Colon (tissue), 2 donors: Measurements from ENCODE around the gene PBX4.

Source experiments
- FAIRE-seq: peaks from 2 replicates; lab custom pipeline; 2012; peaks lifted over from hg19 to GRCh38; lab: Jason Lieb, UNC
- donor health status: control.
- donor health status: control.

Gene PBX4

DNA sequence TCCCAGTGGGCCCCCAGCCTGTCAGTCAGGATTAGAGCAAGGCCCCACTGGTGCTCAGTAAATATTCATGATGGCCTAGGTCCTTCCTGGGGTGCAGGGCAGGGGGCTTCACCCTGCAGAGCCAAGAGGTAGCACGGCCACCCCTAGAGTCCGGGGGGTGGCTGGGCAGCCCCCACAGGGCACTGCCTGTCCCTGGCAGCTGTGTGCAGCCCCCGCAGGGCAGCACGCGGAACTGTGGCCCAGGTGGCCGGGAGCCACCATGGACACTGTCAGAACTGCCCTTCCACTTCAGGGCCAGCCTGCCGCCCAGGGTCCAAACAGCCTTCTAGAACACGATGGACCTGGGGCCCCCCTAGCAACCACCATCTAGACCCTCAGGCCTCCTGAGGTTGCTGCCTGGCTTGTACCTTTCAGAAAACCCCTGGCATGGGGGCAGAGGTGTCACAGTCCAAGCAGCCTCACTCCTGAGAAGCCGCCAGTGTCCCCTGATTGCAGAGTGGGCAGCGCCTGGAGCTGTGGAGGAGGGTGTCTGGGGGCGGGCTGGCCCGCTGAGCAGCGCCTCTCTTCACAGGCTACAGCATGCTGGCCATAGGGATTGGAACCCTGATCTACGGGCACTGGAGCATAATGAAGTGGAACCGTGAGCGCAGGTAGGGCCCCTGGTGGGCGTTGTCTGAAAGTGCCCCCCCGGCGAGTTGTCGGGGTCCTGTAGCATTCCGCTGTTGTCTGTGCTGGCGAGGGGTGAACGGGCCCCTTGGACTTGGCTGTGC is 92.7 kb downstream of the PBX4 start:
- no peak for FAIRE-seq

DNA sequence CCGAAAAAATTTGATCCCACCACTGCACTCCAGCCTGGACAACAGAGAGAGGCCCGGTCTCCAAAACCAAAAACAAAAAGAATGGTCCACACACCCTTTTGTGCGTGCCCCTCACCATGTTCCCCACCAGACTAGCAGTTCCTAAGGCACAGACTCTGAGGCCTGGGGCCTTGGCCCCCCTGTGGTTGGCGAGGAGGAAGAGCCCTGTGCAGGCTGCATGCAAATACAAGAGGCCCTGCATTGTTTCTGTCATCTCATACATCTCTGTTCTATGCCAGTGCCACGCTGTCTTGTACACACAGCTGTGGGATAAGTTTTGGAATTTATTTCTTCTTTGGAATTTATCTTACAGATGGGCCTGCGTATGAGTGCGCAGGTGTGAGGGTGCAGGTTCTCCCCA is 94.4 kb downstream of the PBX4 start:
- FAIRE-seq: no peak

DNA sequence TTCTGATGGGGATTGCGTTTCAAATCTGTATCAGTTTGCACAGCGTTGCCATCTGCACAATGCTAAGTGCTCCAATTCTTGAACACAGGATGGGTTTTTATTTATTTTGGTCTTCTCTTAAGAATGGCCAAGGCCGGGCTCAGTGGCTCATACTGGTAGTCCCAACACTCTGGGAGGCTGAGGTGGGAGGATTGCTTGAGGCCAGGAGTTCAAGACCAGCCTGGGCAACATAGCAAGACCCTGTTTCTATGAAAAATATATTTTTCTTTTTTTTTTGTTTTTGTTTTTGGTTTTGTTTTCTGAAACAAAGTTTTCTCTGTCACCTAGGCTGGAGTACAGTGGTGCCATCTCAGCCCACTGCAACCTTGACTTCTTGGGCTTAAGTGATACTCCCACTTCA is 95.3 kb downstream of the PBX4 start:
- no peak for FAIRE-seq

DNA sequence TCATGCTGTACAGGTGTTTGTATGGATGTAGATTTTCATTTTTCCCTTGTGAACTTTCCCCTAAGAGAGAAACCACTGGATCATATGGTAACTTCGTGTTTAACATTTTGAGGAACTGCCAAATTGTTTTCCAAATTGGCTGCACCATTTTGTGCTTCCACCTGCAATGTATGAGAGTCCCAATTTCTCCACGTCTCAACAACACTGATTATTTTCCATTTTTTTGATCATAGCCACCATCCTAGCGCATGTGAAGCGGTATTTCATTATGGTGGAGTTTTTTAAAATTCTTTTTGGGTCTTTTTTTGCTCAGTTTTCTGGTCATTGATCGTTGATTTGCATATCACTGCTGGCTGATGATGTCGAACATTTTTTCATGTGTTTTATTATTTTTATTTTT is 97.5 kb downstream of the PBX4 start:
- no peak for FAIRE-seq

DNA sequence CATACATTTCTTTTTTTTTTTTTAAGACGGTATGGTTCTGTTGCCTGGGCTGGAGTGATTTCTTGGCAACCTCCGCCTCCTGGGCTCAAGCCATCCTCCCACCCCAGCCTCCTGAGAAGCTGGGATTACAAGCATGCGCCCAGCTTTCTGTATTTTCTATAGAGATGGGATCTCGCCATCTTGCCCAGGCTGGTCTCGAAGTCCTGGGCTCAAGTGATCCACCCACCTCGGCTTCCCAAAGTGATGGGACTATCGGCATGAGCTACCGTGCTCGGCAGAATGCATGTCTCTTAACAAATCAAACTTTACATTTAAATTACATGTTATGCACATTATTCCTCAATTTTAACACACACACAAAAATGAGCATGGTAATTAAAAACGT is 101.3 kb downstream of the PBX4 start:
- FAIRE-seq: no peak

DNA sequence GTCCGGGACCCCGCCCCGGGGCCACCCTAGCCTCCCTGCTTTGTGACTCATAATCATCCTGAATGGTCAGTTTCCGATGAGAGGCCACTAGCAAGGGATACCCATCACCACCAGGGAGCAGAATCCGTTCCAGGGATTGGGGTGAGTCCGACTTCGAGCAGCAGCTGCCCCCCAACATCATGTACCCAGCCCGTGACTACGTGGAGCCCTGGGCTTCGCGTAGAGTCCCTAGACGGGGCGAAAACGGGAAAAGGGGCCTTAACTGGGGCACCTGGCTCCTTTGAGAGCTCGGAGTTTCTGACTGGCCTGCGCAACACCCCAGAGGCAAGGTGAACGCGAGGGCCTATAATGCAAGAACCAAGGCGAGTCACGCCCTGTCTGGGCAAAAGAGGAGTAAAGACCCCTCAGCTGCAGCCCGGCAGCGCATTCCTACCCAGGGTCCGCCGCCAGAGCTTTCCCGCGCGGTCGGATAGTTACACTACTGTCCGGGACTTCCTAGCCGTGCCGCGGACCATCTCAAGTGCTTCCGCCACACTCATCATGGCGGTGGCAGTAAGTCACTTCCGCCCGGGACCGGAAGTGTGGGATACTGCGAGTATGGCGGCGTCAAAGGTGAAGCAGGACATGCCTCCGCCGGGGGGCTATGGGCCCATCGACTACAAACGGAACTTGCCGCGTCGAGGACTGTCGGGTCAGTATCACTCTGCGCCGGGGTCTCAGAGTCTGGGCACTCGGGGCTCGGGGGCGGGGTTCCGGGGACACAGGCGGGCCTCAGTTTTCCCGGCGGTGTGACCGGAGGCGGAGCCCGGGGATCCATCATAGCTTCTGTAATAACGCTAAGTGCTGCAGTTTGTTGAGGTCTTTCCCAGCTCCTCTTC is 102.6 kb downstream of the PBX4 start, which contains the start of gene NDUFA13:
Gene NDUFA13, plus strand, starts transcription at position 584 of the 878 bp plus-strand sequence. Its CDS starts 14 bp downstream, at position 598.
- FAIRE-seq: no peak

DNA sequence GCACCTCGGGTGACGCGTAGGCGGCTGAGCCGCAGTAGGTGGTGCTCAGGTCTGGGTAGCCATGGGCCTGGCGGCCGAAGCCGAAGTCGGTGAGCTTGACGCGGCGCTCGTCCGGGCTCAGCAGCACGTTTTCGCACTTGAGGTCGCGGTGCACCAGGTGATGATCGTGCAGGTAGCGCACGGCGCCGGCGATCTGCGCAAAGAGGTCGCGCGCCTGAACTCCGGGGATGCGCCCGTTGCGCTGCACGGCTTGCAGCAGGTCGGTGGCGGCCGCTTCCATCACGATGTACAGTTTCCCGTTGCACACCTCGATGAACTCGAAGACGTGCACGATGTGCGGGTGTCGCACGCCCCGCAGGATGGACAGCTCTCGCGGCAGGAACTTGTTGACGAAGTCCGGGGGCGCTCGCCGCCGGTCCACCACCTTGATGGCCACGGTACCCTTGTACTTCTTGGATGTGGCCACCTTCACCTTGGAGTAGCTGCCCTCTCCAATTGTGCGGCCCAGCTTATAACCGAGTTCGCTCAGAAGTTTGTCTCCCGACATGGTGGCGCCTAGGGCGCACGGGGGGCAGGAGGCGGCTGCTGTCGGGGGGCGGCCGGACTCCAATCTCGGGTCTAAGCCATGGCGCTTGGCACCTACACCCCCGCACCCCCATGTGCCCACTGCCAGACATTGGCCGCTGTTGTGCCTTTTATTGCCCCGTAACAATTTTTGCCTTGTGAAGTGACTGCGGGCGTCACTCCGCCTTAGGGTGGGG is 103.4 kb downstream of the PBX4 start, which contains the start of gene TSSK6:
Gene TSSK6, minus strand, starts transcription at position 668 of the 761 bp plus-strand sequence. Its CDS starts 121 bp downstream, at position 547.
- no peak for FAIRE-seq

DNA sequence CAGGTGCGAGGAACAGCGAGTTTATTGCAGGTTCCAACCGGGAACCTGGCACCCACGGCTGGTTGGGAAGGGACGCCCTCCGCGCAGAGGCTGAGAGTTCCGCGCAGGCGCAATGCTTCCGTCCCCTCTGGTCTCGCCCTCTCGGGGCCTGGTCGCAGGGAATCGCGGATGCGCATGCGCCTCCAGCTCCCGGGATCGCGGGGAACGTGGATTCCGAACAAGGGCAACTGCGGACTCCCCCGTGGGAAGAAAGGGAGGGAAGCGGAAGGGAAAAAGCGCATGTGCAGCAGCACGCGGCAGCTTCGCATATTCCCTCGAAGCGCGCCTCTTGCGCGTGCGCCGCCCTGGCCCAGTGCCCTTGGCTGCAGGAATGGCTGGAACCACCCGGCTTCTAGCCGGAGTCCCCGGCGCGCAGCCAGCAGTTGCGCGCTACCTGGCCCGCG is 104.3 kb downstream of the PBX4 start:
- no peak for FAIRE-seq

DNA sequence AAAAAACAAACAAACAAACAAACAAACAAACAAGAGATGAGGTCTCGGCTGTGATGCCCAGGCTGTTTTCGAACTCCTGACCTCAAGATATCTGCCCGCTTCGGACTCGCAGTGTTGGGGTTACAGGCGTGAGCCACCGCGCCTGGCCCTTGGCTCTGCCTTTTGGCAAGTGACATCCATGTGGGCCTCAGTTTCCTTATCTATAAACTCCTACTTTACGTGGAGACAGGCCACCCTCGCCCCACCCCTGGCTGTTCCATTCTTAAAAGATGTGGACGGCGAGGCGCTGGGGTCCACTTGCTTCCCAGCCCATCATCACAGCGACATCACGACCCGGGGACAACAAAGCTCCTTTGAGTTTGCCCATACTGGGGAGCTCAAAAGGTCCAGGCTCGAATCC is 104.8 kb downstream of the PBX4 start:
- FAIRE-seq: no peak
